HFFc6 (cell line): ENCODE results near the gene TFCP2. TPM values are rescaled to one million over a fixed set of nuclear protein-coding genes. Genes with fewer than 3 reads are reported as not detected.

Source experiments
- DNase-seq: peaks from one replicate; pipeline ENCODE4 v3.0.0-alpha.2; 2018
- H3K27ac Mint-ChIP-seq: 2 replicates; pipeline ENCODE4 v1.8.0; 2020; ENCODE audit warnings: mild to moderate bottlenecking, mixed read lengths
- H3K27me3 Mint-ChIP-seq: 2 replicates; pipeline ENCODE4 v1.8.0; 2021; ENCODE audit warnings: mild to moderate bottlenecking, moderate library complexity, mixed read lengths; ENCODE audit not compliant: insufficient read depth
- H3K36me3 Mint-ChIP-seq: 2 replicates; pipeline ENCODE4 v1.8.0; 2021; ENCODE audit warnings: low read depth, mixed read lengths
- H3K4me1 Mint-ChIP-seq: 2 replicates; pipeline ENCODE4 v1.8.0; 2020; ENCODE audit warnings: low read depth, mixed read lengths
- H3K4me3 Mint-ChIP-seq: 2 replicates; pipeline ENCODE4 v1.8.0; 2020; ENCODE audit warnings: mild to moderate bottlenecking, moderate library complexity, mixed read lengths
- H3K9me3 Mint-ChIP-seq: 2 replicates; pipeline ENCODE4 v1.8.0; 2020; ENCODE audit warnings: mild to moderate bottlenecking, mixed read lengths
- total RNA-seq, 6 experiments: library from RNA; stranded (reverse); fragmentation: NEBNext Ultra II Directional; extraction: Animal tissue kit (Norgen Biotek cat#: 25700); gene quantifications; 2 replicates in 1 of 6; 3 replicates in 5 of 6; pipeline ENCODE4 v1.2.3, GENCODE V29; 2021
- TF ChIP-seq, protein P1 (sequence below): fragments of 200-600 bp; sonication (generic); IDR thresholded peaks from 2 replicates; pipeline ENCODE4 v1.5.0; 2021; ENCODE audit warnings: antibody characterized with exemption, mild to moderate bottlenecking

The TFCP2 gene
- total RNA-seq, 6 experiments from 2014 or later, result 23.6 to 26.5 (median 25.8) TPM

DNA sequence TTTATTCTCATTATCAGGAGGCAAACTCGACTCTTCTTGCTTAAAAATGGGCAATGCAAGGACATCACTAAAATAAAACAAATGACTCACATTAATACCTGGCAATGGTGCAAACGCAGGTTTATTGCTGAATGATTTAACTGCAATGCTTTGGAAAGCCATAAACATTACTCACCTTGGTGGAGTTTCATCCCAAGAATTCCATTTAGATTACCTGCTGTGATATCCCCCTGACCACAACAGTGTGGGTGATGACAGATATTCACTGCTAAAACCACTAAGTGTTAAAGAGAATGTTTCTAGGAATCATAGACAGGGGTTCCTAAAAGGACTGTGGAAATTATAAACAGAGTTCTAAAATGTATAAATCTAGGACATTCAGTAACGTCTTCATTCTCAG lies 54.2 kb downstream of the TFCP2 start:
- Mint-ChIP-seq H3K27ac (no peak overlapping the region; the same call in 1 of the 2 replicates), H3K9me3 (no peaks in the 10 kb centered on the region)

DNA sequence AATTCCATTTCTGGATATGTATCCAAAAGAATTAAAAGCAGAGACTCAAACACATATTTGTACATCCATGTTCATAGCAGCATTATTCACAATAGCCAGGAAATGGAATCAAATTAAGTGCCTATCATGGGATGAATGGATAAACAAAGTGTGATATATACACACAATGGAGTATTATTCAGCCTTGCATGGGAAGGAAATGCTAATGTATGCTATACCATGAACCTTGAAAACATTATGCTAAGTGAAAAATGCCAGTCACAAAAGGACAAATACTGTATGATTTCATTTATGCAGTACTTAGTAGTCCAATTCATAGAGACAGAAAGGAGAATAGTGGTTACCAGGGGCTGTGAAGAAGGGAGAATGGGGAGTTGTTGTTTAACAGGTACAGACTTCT lies 57.4 kb downstream of the TFCP2 start:
- no peaks in the 10 kb centered on the region for H3K27me3 Mint-ChIP-seq
- H3K36me3 Mint-ChIP-seq, result peaks cover 27% of the 10 kb centered on the region
- peaks cover 16% of the 10 kb centered on the region for H3K4me1 Mint-ChIP-seq
- H3K9me3 Mint-ChIP-seq, result no peaks in the 10 kb centered on the region
- no peak overlapping the region for H3K27ac Mint-ChIP-seq
- no peak overlapping the region for H3K4me3 Mint-ChIP-seq
- DNase-seq, result no peak
- TF ChIP-seq, protein P1, sequence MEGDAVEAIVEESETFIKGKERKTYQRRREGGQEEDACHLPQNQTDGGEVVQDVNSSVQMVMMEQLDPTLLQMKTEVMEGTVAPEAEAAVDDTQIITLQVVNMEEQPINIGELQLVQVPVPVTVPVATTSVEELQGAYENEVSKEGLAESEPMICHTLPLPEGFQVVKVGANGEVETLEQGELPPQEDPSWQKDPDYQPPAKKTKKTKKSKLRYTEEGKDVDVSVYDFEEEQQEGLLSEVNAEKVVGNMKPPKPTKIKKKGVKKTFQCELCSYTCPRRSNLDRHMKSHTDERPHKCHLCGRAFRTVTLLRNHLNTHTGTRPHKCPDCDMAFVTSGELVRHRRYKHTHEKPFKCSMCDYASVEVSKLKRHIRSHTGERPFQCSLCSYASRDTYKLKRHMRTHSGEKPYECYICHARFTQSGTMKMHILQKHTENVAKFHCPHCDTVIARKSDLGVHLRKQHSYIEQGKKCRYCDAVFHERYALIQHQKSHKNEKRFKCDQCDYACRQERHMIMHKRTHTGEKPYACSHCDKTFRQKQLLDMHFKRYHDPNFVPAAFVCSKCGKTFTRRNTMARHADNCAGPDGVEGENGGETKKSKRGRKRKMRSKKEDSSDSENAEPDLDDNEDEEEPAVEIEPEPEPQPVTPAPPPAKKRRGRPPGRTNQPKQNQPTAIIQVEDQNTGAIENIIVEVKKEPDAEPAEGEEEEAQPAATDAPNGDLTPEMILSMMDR, result no peak

More for the DNA sequence above, 54.2 kb downstream of the TFCP2 start:
- DNase-seq, result peak; percentile 65
- H3K4me3 Mint-ChIP-seq, result no peak overlapping the region
- H3K27me3 Mint-ChIP-seq, result no peaks in the 10 kb centered on the region; the same call in 1 of the 2 replicates
- TF ChIP-seq, protein P1, result no peak
- H3K4me1 Mint-ChIP-seq, result peaks cover 22% of the 10 kb centered on the region
- H3K36me3 Mint-ChIP-seq, result peaks cover 27% of the 10 kb centered on the region

DNA sequence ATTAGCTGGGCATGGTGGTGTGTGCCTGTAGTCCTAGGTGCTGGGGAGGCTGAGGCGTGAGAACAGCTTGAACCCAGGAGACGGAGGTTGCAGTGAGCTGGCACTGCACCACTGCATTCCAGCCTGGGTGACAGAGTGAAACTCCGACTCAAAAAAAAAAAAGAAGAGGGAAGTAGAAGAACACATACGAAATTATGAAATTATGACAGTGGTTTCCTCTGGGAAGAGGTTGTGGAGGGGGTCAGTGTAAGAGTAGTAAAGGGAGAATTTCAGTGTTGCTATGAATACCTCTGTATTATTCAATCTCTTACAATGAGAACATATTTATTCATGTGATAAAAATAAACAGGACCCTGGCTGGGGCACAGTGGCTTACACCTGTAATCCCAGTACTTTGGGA lies 64.8 kb downstream of the TFCP2 start:
- no peak overlapping the region for H3K4me3 Mint-ChIP-seq

DNA sequence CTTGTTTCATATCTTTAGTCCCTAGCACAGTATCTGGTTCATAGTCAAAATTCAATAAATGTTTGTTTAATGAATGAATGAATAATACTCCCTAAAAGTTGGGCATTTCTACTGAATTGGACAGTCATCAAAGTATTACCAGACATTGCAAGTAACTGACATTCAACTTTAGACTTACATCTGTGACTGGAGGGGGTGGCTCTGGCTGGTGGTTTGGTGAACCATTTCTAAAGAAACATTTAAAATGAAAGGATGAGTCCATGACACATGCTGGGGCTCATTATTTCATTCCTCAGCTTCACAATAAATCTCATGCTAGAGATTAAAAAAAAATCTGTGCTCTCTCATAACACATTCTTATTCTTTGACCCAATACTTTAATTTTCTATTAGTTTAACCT lies 69.0 kb downstream of the TFCP2 start:
- no peak overlapping the region for H3K4me3 Mint-ChIP-seq
- H3K27me3 Mint-ChIP-seq, result no peaks in the 10 kb centered on the region; the same call in 1 of the 2 replicates
- TF ChIP-seq, protein P1, result no peak
- no peak overlapping the region for H3K27ac Mint-ChIP-seq
- peaks cover 27% of the 10 kb centered on the region for H3K36me3 Mint-ChIP-seq
- H3K9me3 Mint-ChIP-seq, result no peaks in the 10 kb centered on the region
- no peaks in the 10 kb centered on the region for H3K4me1 Mint-ChIP-seq
- no peak for DNase-seq

More for the DNA sequence above, 64.8 kb downstream of the TFCP2 start:
- H3K27ac Mint-ChIP-seq, result no peak overlapping the region
- H3K36me3 Mint-ChIP-seq, result peaks cover 21% of the 10 kb centered on the region
- no peaks in the 10 kb centered on the region for H3K9me3 Mint-ChIP-seq
- TF ChIP-seq, protein P1, result no peak
- no peaks in the 10 kb centered on the region for H3K27me3 Mint-ChIP-seq
- no peak for DNase-seq
- H3K4me1 Mint-ChIP-seq, result no peaks in the 10 kb centered on the region

DNA sequence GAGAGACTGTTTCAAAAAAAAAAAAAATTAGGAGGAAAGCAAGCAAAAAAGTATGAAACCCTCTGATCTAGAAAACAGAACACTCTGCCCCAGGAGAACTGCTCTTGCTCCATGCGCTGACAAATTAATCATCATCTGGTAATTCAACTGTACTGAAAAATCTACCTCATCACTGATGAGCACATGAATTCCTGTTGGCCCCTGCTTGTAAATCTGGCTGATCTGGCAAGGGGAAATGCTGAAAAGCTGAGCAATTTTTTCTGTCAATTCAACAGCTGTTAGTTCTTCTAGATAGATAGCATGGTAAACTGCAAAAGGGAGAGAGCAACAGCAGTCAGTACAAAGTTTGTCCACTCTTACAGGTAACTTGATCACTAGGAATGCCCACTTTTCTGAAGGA lies 74.3 kb downstream of the TFCP2 start:
- Mint-ChIP-seq H3K9me3 (no peaks in the 10 kb centered on the region), H3K4me1 (no peaks in the 10 kb centered on the region), H3K4me3 (no peak overlapping the region), H3K27ac (no peak overlapping the region; the same call in 1 of the 2 replicates), H3K36me3 (peaks cover 14% of the 10 kb centered on the region; the same call in 1 of the 2 replicates), H3K27me3 (no peaks in the 10 kb centered on the region; the same call in none of the 2 replicates)
- DNase-seq, result no peak
- TF ChIP-seq, protein P1, result no peak
